ENCODE results near the gene SERP2.

The SERP2 gene

DNA sequence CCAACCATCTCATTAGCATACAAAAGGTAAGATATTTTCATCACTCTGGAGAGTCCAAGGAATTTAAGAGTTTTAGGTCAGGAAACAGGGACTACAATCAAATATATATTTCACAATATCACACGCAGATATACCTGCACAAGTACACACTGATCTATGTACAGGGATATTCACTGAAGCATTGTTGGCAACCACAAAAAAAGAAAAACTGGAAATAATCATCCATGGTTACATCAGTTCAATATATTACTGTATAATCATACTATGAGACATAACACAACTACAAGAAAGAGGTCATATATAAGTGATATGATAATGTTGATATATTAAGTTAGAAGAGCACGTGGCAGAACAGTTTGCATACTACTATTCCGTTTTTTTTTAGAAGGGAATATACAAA lies 2.2 kb upstream of the SERP2 start:
- no peak for DNase-seq (ENCODE audit: low read depth)
- in situ Hi-C loops (cut with HindIII; ENCODE audit: low sequenced_read_pairs): loop anchor here (5.0 kb wide), 1 partner anchor 49 kb away; no protein-coding TSS in a partner anchor
- TF ChIP-seq, protein P1, sequence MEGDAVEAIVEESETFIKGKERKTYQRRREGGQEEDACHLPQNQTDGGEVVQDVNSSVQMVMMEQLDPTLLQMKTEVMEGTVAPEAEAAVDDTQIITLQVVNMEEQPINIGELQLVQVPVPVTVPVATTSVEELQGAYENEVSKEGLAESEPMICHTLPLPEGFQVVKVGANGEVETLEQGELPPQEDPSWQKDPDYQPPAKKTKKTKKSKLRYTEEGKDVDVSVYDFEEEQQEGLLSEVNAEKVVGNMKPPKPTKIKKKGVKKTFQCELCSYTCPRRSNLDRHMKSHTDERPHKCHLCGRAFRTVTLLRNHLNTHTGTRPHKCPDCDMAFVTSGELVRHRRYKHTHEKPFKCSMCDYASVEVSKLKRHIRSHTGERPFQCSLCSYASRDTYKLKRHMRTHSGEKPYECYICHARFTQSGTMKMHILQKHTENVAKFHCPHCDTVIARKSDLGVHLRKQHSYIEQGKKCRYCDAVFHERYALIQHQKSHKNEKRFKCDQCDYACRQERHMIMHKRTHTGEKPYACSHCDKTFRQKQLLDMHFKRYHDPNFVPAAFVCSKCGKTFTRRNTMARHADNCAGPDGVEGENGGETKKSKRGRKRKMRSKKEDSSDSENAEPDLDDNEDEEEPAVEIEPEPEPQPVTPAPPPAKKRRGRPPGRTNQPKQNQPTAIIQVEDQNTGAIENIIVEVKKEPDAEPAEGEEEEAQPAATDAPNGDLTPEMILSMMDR (IDR thresholded peaks at IDR 0.05; ENCODE audit: low read depth, low read length, missing control alignments): no peak
- no peak overlapping the region for H3K4me3 ChIP-seq (ENCODE audit: low read depth, low read length)

GRCh38 chr13:44373247-44373600 lies 400 bp upstream of the SERP2 start:
- peak overlapping the region; percentile 47 for H3K4me3 ChIP-seq (ENCODE audit: low read depth, low read length)
- DNase-seq (ENCODE audit: low read depth): no peak
- in situ Hi-C loops (cut with HindIII; ENCODE audit: low sequenced_read_pairs): loop anchor here (5.0 kb wide), 1 partner anchor 51 kb away; no protein-coding TSS in a partner anchor
- TF ChIP-seq, protein P1 (IDR thresholded peaks at IDR 0.05; ENCODE audit: low read depth, low read length, missing control alignments): no peak

GRCh38 chr13:44374348-44374712 lies 706 bp downstream of the SERP2 start:
- DNase-seq (ENCODE audit: low read depth): no peak
- in situ Hi-C loops (cut with HindIII; ENCODE audit: low sequenced_read_pairs): loop anchor here (5.0 kb wide), 1 partner anchor 52 kb away; no protein-coding TSS in a partner anchor
- TF ChIP-seq, protein P1 (IDR thresholded peaks at IDR 0.05; ENCODE audit: low read depth, low read length, missing control alignments): no peak
- peak overlapping the region; percentile 47 for H3K4me3 ChIP-seq (ENCODE audit: low read depth, low read length)

DNA sequence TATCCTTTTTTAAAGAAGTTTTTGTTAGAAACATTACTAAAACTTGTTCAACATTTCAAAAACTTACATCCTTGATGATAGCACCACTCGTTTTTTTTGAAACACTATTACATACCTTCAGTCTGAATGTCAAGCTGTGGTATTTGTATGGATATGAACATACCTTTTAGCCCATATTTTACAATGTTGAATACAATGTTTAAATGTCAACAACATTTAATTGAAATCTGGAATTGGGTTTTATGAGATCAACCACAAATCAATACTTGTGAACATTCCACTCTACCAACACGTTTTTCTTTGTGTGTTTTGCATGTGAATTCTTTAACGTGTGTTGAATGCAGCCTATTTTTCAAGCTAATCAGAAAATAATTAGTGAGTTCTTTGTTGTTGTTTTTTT lies 4.7 kb downstream of the SERP2 start:
- no peak for DNase-seq (ENCODE audit: low read depth)
- TF ChIP-seq, protein P1 (IDR thresholded peaks at IDR 0.05; ENCODE audit: low read depth, low read length, missing control alignments): no peak
- H3K4me3 ChIP-seq (ENCODE audit: low read depth, low read length): no peak overlapping the region
- in situ Hi-C loops (cut with HindIII; ENCODE audit: low sequenced_read_pairs): no loop called here

- TF ChIP-seq, protein P1 (IDR thresholded peaks at IDR 0.05; ENCODE audit: low read depth, low read length, missing control alignments): no peak
- DNase-seq (ENCODE audit: low read depth): no peak
- no peak overlapping the region for H3K4me3 ChIP-seq (ENCODE audit: low read depth, low read length)
- in situ Hi-C loops (cut with HindIII; ENCODE audit: low sequenced_read_pairs): no loop called here
These were observed 6.3 kb downstream of the SERP2 start for GRCh38 chr13:44379885-44380284.

DNA sequence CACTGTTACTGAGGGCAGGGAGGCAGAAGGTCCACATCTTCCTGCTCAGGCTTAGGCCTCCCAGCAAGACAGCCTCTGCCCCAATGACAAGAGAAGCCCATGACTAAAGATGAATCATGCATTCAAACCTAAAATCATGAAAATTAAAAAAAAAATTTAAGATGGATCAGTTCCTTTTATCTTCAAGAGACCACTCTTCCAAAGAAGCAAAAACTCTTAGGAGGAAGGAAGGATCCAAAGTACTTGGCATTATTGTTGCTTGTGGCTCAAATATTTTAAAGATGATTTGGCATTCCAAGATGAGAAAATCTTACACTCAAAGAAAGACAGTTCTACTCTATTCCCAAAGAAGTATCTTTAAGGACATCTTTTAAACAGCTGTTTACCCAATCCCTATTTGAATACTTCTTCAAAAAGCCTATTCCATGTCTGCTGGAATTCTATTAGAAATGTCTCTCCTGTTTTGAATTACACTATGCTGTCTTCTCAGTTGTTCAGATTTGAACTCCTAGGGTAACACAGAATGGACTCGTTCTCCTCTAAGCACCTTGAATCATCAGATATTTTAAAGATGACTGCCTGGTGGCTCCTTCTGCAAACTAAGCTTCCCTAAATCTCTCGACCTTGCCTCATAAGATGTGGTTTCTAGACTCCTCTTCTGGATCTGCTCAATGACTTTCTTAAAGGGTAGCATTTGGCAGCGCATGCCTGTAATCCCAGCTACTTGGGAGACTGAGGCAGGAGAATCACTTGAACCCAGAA lies 7.0 kb downstream of the SERP2 start:
- TF ChIP-seq, protein P1 (IDR thresholded peaks at IDR 0.05; ENCODE audit: low read depth, low read length, missing control alignments): no peak
- H3K4me3 ChIP-seq (ENCODE audit: low read depth, low read length): no peak overlapping the region

More for the DNA sequence above, 7.0 kb downstream of the SERP2 start:
- in situ Hi-C loops (cut with HindIII; ENCODE audit: low sequenced_read_pairs): no loop called here
- no peak for DNase-seq (ENCODE audit: low read depth)

All from astrocyte of the cerebellum (primary cell).